GM10266 (cell line): Measurements from ENCODE around the gene MTRFR.

Experiments used
- DNase-seq: peaks from one replicate; pipeline ENCODE4 v3.0.0; 2012; ENCODE audit errors: extremely low spot score
- CTCF ChIP-seq: IDR thresholded peaks from 2 replicates; pipeline ENCODE4 v1.5.1; 2012; ENCODE audit warnings: mild to moderate bottlenecking, low read depth; ENCODE audit not compliant: control insufficient read depth, insufficient read depth; ENCODE audit errors: missing control alignments

MTRFR gene

GRCh38 chr12:123293178-123293760, 60.0 kb downstream of the MTRFR start:
- no peak for DNase-seq
- TF ChIP-seq CTCF = no peak

DNA sequence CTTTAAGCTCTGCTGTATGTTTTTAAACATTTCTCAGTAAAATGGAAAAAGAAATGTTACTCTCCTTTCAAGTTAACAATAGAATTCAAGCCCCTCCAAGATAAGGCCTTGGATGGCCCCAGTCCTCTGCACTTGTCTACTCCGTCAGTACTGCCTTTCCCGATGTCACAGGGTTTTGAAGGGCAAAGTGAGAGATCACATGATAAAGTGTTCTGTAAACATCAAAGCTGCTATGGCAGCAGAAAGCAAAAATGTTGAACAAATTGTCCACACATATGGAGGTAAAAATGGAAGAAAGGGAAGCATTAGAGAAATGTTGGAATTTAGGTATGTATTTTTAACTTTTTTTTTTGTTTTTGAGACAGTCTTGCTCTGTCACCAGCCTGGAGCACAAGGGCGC, 71.9 kb downstream of the MTRFR start:
- TF ChIP-seq CTCF = no peak
- DNase-seq = no peak

DNA sequence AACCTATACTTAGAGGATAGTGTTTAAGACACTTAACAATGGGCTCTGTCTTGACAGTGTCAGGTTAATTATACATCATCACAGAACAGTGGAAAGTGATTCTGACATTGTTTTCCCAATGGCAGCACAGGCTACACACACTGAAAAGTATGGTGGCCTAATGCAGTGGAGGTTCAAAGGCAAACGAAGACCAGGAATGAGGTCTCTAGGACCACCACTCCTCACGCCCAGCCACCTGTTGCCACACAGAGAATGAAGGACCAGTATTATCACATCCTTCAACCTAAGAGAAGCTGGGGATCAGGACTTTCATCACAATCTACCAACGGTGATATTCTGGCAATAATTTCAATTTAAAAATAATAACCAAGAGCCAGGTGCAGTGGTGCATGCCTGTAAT, 73.0 kb downstream of the MTRFR start:
- TF ChIP-seq CTCF = no peak
- DNase-seq = no peak
